Sigmoid colon (tissue), 7 donors: Measurements from ENCODE around the gene PSORS1C2. TPM values are rescaled to one million over a fixed set of nuclear protein-coding genes. Genes with fewer than 3 reads are reported as not detected.

Experiments
- DNase-seq: peaks from one replicate; pipeline ENCODE4 v3.0.0-alpha.2; 2019
- H3K27ac ChIP-seq, 4 donors: fragments of 200-600 bp; sonication (generic); one replicate each; pipeline ENCODE4 v1.5.1; 2016 to 2019; ENCODE audit warnings: mild to moderate bottlenecking in 1 of 4
- H3K27me3 ChIP-seq, 3 donors: fragments of 200-600 bp; sonication (generic); one replicate each; pipeline ENCODE4 v1.5.1; 2019; ENCODE audit warnings: mild to moderate bottlenecking in 1 of 3
- H3K36me3 ChIP-seq, 4 donors: fragments of 200-600 bp; sonication (generic); one replicate each; pipeline ENCODE4 v1.5.1; 2016 to 2019
- H3K4me1 ChIP-seq, 4 donors: fragments of 200-600 bp; sonication (generic); one replicate each; pipeline ENCODE4 v1.5.1; 2017 to 2019
- H3K4me3 ChIP-seq, 4 donors: fragments of 200-600 bp; sonication (generic); one replicate each; pipeline ENCODE4 v1.5.1; 2017 to 2019; ENCODE audit warnings: mild to moderate bottlenecking in 2 of 4, moderate library complexity in 1 of 4
- H3K9me3 ChIP-seq, 4 donors: fragments of 200-600 bp in 3 of 4; sonication (generic) in 3 of 4; one replicate each; pipeline versions ENCODE4 v1.5.1 to v1.6.1; 2013 to 2019
- EP300 ChIP-seq, 4 donors: sonication (generic); formaldehyde crosslinking; IDR thresholded peaks; one replicate each; pipeline ENCODE4 v1.6.1; 2017; ENCODE audit warnings: antibody characterized with exemption in 4 of 4
- POLR2A ChIP-seq, 2 donors: fragments of 450-650 bp; IDR thresholded peaks; one replicate each; pipeline ENCODE4 v1.6.1; 2016; ENCODE audit warnings: antibody characterized with exemption in 2 of 2, mild to moderate bottlenecking in 2 of 2, moderate library complexity in 2 of 2
- POLR2AphosphoS5 ChIP-seq, 4 donors: sonication (generic); formaldehyde crosslinking; IDR thresholded peaks; one replicate each; pipeline ENCODE4 v1.6.1; 2017; ENCODE audit warnings: antibody characterized with exemption in 4 of 4
- WGBS, 2 donors: extraction: QIAGEN DNeasy Blood & Tissue Kit; methylation state at CpG; one replicate each; pipeline ENCODE4 v1.1.7; 2013; 5-methylcytosine and 5-hydroxymethylcytosine counted together
- intact Hi-C: fragments of 100-400 bp; cut with DNase I; formaldehyde crosslinking; loops from one replicate; pipeline ENCODE4 v1.15.1; 2023
- polyA plus RNA-seq, 3 donors: library from polyadenylated mRNA; stranded (reverse); fragments of 200-250 nt; gene quantifications; one replicate each; pipeline ENCODE4 v1.2.3, GENCODE V29; 2013
- total RNA-seq, 4 donors: library from RNA; depleted of rRNA; stranded (reverse); fragments of >200 nt; gene quantifications; one replicate each; pipeline ENCODE4 v1.1.0, GENCODE V29; 2016
- TF ChIP-seq, protein P1 (sequence below), 4 experiments: fragments of 450-650 bp in 3 of 4; fragments of 200-600 bp in 1 of 4; IDR thresholded peaks; one replicate each; pipeline ENCODE4 v1.5.1; 2016 to 2019; ENCODE audit warnings: antibody characterized with exemption in 4 of 4, mild to moderate bottlenecking in 3 of 4, moderate library complexity in 2 of 4
- donor health status: healthy with polysubstance abuse.
- donor health status: Bipolar disorder and iron deficiency.
- donor health status: healthy.

PSORS1C2 gene
- total and polyA plus RNA-seq, 7 donors, result not detected

DNA sequence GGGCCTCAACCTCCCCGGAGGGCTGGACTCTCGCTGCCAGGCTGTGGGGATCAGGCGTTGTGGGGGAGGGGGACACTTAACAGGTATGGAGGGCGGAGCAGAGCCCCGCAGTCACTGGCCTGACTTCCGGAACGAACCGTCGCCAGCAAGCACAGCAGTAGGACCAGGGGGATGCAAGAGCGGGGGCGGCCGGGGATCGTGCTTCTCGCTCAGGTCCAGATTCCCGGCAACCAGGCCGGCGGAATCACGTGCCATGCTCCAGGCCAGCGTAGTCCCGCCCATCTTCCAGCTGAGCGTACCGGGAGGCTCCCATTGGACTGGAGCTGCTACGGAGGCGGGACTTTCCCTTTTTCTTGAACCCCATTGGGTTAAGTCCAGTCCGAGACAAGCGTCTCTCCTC lies 41.6 kb upstream of the PSORS1C2 start:
- Histone ChIP-seq H3K9me3 (no peaks in the 10 kb centered on the region), H3K4me3 (peak overlapping the region in 3 of 4 donors; percentile 28 to 46 (median 41)), H3K36me3 (no peaks in the 10 kb centered on the region), H3K4me1 (peaks cover 0 to 7% (median 0%) of the 10 kb centered on the region in 4 donors), H3K27me3 (no peaks in the 10 kb centered on the region), H3K27ac (peak overlapping the region in 3 of 4 donors; percentile 24 to 58 (median 37))
- WGBS, 2 donors, result 77 to 90% methylated on average over 26 of the region's 26 CpGs
- intact Hi-C loops, result no loop called here
- peak; percentile 68 for DNase-seq
- TF ChIP-seq, protein P1, sequence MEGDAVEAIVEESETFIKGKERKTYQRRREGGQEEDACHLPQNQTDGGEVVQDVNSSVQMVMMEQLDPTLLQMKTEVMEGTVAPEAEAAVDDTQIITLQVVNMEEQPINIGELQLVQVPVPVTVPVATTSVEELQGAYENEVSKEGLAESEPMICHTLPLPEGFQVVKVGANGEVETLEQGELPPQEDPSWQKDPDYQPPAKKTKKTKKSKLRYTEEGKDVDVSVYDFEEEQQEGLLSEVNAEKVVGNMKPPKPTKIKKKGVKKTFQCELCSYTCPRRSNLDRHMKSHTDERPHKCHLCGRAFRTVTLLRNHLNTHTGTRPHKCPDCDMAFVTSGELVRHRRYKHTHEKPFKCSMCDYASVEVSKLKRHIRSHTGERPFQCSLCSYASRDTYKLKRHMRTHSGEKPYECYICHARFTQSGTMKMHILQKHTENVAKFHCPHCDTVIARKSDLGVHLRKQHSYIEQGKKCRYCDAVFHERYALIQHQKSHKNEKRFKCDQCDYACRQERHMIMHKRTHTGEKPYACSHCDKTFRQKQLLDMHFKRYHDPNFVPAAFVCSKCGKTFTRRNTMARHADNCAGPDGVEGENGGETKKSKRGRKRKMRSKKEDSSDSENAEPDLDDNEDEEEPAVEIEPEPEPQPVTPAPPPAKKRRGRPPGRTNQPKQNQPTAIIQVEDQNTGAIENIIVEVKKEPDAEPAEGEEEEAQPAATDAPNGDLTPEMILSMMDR (IDR thresholded peaks at IDR 0.05), result no peak
- no peak for TF ChIP-seq POLR2A (IDR thresholded peaks at IDR 0.05)
- TF ChIP-seq POLR2AphosphoS5 (IDR thresholded peaks at IDR 0.05), result no peak
- no peak for TF ChIP-seq EP300 (IDR thresholded peaks at IDR 0.05)

DNA sequence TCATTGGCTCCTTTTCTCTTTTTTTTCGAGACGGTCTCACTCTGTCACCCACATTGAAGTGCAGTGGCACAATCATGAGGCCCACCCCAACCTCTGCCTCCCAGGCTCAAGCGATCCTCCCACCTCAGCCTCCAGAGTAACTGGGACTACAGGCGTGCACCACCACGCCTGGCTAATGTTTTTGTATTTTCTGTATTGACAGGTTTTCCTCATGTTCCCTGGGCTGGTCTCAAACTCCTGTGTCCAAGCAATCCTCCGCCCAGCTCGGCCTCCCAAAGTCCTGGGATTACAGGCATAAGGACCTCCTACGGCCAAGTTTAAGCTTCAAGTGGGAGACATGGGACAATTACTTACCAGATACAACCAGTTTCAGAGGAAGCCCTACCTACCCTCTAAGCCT lies 41.0 kb upstream of the PSORS1C2 start:
- H3K4me1 ChIP-seq, result peaks cover 0 to 7% (median 0%) of the 10 kb centered on the region in 4 donors
- TF ChIP-seq POLR2A (IDR thresholded peaks at IDR 0.05), result no peak
- TF ChIP-seq, protein P1 (IDR thresholded peaks at IDR 0.05), result no peak
- no peak for TF ChIP-seq EP300 (IDR thresholded peaks at IDR 0.05)
- no peak for TF ChIP-seq POLR2AphosphoS5 (IDR thresholded peaks at IDR 0.05)
- peak overlapping the region in 3 of 4 donors; percentile 28 to 46 (median 41) for H3K4me3 ChIP-seq
- intact Hi-C loops, result no loop called here
- no peaks in the 10 kb centered on the region for H3K36me3 ChIP-seq
- WGBS, 2 donors, result 98% methylated on average over 8 of the region's 8 CpGs
- no peak for DNase-seq
- H3K27ac ChIP-seq, result peak overlapping the region in 3 of 4 donors; percentile 24 to 58 (median 37)
- no peaks in the 10 kb centered on the region for H3K9me3 ChIP-seq
- no peaks in the 10 kb centered on the region for H3K27me3 ChIP-seq

DNA sequence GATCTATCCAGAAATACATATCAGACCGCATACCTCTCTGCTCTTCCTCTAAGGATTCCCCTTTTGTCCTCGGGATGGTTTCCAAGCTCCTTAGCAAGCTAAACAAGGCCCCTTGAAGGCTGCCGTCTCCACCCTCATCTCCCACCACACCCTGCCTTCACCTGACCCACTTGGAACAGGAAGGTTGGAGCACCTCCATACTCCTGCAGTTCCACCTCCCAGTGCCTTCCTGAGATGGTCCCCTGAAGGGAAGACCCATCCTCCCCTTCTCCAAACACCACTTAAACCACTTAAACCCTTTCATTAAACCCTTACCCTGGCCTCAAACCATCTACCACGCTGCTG lies 40.1 kb upstream of the PSORS1C2 start:
- Histone ChIP-seq H3K4me1 (peaks cover 0 to 7% (median 0%) of the 10 kb centered on the region in 4 donors), H3K36me3 (no peaks in the 10 kb centered on the region), H3K27me3 (no peaks in the 10 kb centered on the region), H3K9me3 (no peaks in the 10 kb centered on the region), H3K27ac (no peak overlapping the region), H3K4me3 (no peak overlapping the region)
- intact Hi-C loops, result no loop called here
- WGBS, 2 donors, result 31 to 71% methylated on average over 4 of the region's 4 CpGs
- TF ChIP-seq POLR2AphosphoS5 (IDR thresholded peaks at IDR 0.05) (no peak), POLR2A (IDR thresholded peaks at IDR 0.05) (no peak), EP300 (IDR thresholded peaks at IDR 0.05) (no peak)
- TF ChIP-seq, protein P1 (IDR thresholded peaks at IDR 0.05), result no peak
- DNase-seq, result no peak

DNA sequence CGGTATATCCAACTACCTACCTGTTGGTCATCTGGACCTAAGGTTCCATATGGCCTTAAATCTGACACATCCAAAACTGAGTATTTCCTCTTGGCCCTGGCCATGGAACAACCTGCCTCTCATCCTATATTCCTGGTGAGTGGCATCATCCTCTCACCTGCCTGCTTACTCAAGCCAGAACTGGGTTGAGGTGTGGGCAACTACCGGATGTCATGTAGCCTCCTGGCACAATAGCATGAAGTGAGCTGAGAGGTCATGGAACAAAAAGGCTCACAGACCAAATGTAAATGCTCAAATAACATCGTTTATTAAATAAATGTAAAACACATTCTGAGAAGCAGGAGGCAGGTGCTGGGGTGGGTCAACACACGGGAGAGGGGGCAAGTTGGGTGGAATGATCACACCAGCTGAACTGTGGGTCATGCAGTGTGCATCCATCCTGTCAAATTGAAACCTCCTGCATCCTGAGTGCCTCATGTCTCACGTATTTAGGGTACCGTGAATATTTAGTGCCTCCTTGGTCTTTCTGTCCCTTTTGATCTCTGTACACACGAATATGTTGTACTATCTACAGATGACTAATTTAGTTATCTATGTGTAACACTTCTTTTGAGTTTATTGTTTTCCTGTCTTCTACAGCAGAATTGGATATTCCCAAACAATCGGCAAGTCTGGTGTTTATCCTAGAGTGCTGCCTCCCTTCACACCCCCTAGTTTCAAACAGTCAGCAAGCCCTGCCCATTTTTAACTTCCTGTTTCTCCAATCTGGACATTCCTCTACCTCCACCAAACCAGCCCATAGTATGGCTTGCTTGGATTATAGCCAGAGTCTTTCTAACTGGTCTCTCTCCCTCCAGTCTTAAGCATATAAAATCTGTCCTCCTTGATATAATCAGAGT lies 39.5 kb upstream of the PSORS1C2 start:
- TF ChIP-seq, protein P1 (IDR thresholded peaks at IDR 0.05), result no peak
- no peak for TF ChIP-seq POLR2A (IDR thresholded peaks at IDR 0.05)
- TF ChIP-seq EP300 (IDR thresholded peaks at IDR 0.05), result no peak
- no peak for TF ChIP-seq POLR2AphosphoS5 (IDR thresholded peaks at IDR 0.05)
- 31 to 45% methylated on average over 8 of the region's 8 CpGs for WGBS, 2 donors
- H3K4me3 ChIP-seq, result no peak overlapping the region
- intact Hi-C loops, result no loop called here
- H3K36me3 ChIP-seq, result no peaks in the 10 kb centered on the region
- no peaks in the 10 kb centered on the region for H3K9me3 ChIP-seq
- peaks cover 0 to 7% (median 0%) of the 10 kb centered on the region in 4 donors for H3K4me1 ChIP-seq
- no peak for DNase-seq
- H3K27ac ChIP-seq, result no peak overlapping the region
- H3K27me3 ChIP-seq, result no peaks in the 10 kb centered on the region
